ENCODE measurements around the gene TYSND1. TPM values are rescaled to one million over a fixed set of nuclear protein-coding genes. Genes with fewer than 3 reads are reported as not detected.

TYSND1 gene
- total RNA-seq, 1 donor from 2014 or later: 12.3 TPM

DNA sequence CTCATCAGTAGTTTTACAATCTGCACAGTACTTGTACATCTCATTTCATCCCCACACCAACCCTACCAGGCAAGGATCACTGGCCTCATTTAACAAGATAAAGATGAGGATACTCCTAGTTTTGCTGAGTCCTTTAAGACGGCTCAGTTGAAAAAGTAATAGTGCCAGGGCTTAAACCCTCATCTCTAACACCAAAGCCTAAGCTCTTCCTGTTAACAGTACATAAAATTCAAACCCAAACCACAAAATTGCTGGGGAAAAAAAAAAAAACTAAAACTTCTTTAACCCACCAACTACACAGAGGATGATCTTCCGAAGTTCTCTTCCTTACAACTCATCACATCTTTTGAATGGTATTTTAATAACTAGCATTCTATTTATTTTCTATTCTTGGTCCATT, 22.5 kb upstream of the TYSND1 start:
- Histone ChIP-seq H3K36me3 (peaks cover 0 to 7% of the 10 kb centered on the region in 2 donors), H3K27me3 (no peaks in the 10 kb centered on the region), H3K27ac (peak overlapping the region; percentile 87 to 88), H3K4me1 (peaks cover 3 to 18% of the 10 kb centered on the region in 2 donors), H3K4me3 (peak overlapping the region; percentile 61 to 74), H3K9me3 (no peaks in the 10 kb centered on the region)
- TF ChIP-seq, protein P1, sequence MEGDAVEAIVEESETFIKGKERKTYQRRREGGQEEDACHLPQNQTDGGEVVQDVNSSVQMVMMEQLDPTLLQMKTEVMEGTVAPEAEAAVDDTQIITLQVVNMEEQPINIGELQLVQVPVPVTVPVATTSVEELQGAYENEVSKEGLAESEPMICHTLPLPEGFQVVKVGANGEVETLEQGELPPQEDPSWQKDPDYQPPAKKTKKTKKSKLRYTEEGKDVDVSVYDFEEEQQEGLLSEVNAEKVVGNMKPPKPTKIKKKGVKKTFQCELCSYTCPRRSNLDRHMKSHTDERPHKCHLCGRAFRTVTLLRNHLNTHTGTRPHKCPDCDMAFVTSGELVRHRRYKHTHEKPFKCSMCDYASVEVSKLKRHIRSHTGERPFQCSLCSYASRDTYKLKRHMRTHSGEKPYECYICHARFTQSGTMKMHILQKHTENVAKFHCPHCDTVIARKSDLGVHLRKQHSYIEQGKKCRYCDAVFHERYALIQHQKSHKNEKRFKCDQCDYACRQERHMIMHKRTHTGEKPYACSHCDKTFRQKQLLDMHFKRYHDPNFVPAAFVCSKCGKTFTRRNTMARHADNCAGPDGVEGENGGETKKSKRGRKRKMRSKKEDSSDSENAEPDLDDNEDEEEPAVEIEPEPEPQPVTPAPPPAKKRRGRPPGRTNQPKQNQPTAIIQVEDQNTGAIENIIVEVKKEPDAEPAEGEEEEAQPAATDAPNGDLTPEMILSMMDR (IDR thresholded peaks at IDR 0.05): no peak
- intact Hi-C loops (cut with DNase I): no loop called here
- no peak for DNase-seq (ENCODE audit: low spot score in 2 of 2)

DNA sequence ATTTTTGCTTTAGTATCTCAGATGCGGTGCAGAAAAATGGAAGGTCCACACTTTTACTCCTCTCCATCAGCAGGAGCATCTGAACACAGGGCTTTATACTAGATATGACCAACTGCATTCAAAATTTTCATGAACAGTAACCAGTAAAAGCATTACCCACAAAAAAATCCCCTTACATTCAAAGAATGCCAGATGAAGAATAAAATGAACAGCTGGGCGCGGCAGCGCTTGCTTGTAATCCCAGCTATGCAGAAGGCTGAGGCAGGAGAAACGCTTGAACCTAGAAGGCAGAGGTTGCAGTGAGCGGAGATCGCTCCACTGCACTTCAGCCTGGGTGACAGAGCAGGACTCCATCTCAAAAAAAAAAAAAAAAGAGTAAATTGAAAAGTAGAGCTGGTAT, 20.7 kb upstream of the TYSND1 start:
- H3K4me1 ChIP-seq: peaks cover 3 to 20% of the 10 kb centered on the region in 2 donors
- peaks cover 0 to 7% of the 10 kb centered on the region in 2 donors for H3K36me3 ChIP-seq
- no peaks in the 10 kb centered on the region for H3K9me3 ChIP-seq
- H3K27me3 ChIP-seq: no peaks in the 10 kb centered on the region
- no peak for DNase-seq (ENCODE audit: low spot score in 2 of 2)
- H3K4me3 ChIP-seq: no peak overlapping the region
- intact Hi-C loops (cut with DNase I): no loop called here
- H3K27ac ChIP-seq: no peak overlapping the region
- TF ChIP-seq, protein P1 (IDR thresholded peaks at IDR 0.05): no peak

DNA sequence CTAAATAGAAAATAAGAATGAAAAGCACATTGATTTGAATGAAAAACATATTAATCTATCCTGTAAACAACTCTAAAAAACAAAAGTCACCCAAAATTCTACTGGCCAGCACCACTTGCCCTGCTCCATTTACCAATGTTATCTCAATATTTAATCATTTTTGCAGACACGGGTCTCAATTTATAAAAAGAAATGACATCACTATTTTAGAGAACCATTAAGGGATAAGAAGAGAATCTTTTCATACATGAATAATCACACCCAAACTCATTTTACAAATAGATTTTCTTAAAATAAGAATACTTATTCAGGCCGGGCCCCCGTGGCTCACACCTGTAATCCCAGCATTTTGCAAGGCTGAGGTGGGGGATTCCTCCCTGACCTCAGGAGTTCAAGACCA, 19.9 kb upstream of the TYSND1 start:
- Histone ChIP-seq H3K36me3 (peaks cover 0 to 7% of the 10 kb centered on the region in 2 donors), H3K27ac (no peak overlapping the region), H3K27me3 (no peaks in the 10 kb centered on the region), H3K4me3 (no peak overlapping the region), H3K4me1 (peaks cover 3 to 20% of the 10 kb centered on the region in 2 donors), H3K9me3 (no peaks in the 10 kb centered on the region)
- TF ChIP-seq, protein P1 (IDR thresholded peaks at IDR 0.05): no peak
- intact Hi-C loops (cut with DNase I): no loop called here
- no peak for DNase-seq (ENCODE audit: low spot score in 2 of 2)

DNA sequence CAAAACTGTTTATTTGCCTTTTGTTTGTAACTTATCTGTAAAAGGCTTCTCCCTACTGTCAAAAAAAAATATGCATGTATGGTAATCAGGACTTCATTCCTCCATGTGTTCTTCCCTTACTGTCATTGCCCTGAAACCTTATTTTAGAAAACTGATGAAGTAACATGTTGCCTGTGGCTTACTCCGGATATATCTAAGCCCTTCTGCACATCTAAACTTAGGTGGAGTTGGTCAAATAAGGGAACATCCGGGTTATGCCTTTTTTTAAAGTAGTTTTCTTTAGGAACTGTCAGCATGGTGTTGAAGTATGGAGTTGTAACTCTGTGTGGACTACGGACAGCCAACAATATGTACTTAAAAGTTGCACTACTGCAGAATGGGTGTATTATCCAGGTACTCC, 17.7 kb upstream of the TYSND1 start:
- DNase-seq (ENCODE audit: low spot score in 2 of 2): no peak
- intact Hi-C loops (cut with DNase I): no loop called here
- H3K4me1 ChIP-seq: peaks cover 0 to 16% of the 10 kb centered on the region in 2 donors
- peaks cover 7 to 12% of the 10 kb centered on the region in 2 donors for H3K36me3 ChIP-seq
- H3K4me3 ChIP-seq: no peak overlapping the region
- no peaks in the 10 kb centered on the region for H3K27me3 ChIP-seq
- H3K27ac ChIP-seq: no peak overlapping the region
- H3K9me3 ChIP-seq: no peaks in the 10 kb centered on the region
- TF ChIP-seq, protein P1 (IDR thresholded peaks at IDR 0.05): no peak

DNA sequence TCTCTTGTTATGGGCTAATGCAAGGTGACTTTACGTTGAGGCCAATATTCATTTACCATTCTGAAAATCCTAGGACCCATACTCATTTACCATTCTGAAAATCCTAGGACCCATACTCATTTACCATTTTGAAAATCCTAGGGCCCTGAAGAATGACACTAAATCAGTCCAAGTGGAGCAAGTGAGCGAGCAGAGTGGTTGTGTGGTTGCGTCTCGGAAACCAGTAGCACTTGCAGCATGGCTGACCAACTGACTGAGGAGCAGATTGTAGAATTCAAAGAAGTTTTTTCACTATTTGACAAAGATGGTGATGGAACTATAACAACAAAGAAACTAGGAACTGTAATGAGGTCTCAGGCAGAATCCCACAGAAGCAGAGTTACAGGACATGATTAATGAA, 16.9 kb upstream of the TYSND1 start:
- Histone ChIP-seq H3K27me3 (no peaks in the 10 kb centered on the region), H3K4me1 (peaks cover 0 to 10% of the 10 kb centered on the region in 2 donors), H3K36me3 (peaks cover 7 to 12% of the 10 kb centered on the region in 2 donors), H3K27ac (no peak overlapping the region), H3K9me3 (no peaks in the 10 kb centered on the region), H3K4me3 (no peak overlapping the region)
- intact Hi-C loops (cut with DNase I): no loop called here
- DNase-seq (ENCODE audit: low spot score in 2 of 2): no peak
- TF ChIP-seq, protein P1 (IDR thresholded peaks at IDR 0.05): no peak

DNA sequence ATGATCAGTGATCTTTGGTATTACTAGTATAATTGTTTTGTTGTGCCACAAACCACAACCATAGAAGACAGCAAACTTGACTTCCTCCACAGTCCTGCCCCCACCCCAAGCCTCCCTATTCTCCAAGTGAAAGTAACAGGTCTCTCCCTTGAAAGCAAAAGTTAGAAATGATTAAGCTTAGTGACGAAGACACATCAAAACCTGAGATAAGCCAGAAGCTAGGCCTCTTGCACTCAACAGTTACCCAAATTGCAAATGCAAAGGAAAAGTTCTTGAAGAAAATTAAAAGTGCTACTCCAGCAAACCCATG, 16.3 kb upstream of the TYSND1 start:
- DNase-seq (ENCODE audit: low spot score in 2 of 2): no peak
- intact Hi-C loops (cut with DNase I): no loop called here

More for the DNA sequence above, 16.3 kb upstream of the TYSND1 start:
- Histone ChIP-seq H3K27me3 (no peaks in the 10 kb centered on the region), H3K4me3 (no peak overlapping the region), H3K4me1 (peaks cover 0 to 10% of the 10 kb centered on the region in 2 donors), H3K27ac (no peak overlapping the region), H3K9me3 (no peaks in the 10 kb centered on the region), H3K36me3 (peaks cover 12% of the 10 kb centered on the region in 2 donors)
- TF ChIP-seq, protein P1 (IDR thresholded peaks at IDR 0.05): no peak
